Measurements from ENCODE around the gene ZCCHC24. TPM values are rescaled to one million over a fixed set of nuclear protein-coding genes. Genes with fewer than 3 reads are reported as not detected.

Gene ZCCHC24
- total RNA-seq, 2 experiments from 2014 or later = 0.67 to 0.85 TPM

GRCh38 chr10:79463578-79464496 lies 18.4 kb upstream of the ZCCHC24 start:
- intact Hi-C loops (cut with DNase I, micrococcal nuclease) = no loop called here
- ATAC-seq (ENCODE audit: poor library complexity) = no peak
- H3K4me1 Mint-ChIP-seq (ENCODE audit: low read depth) = no peaks in the 10 kb centered on the region
- ChIA-PET POLR2A (no interaction called here), CTCF (interaction anchor here (1.4 kb wide), 1 partner anchor 89 kb away, joined by 3 read pairs; no protein-coding TSS in a partner anchor)
- no peaks in the 10 kb centered on the region for H3K9me3 Mint-ChIP-seq
- no peaks in the 10 kb centered on the region for H3K9me3 ChIP-seq (ENCODE audit: control insufficient read depth in 1 of 2, insufficient read depth in 1 of 2, low read length in 2 of 2)
- H3K4me3 Mint-ChIP-seq = no peak overlapping the region
- TF ChIP-seq, protein P1, sequence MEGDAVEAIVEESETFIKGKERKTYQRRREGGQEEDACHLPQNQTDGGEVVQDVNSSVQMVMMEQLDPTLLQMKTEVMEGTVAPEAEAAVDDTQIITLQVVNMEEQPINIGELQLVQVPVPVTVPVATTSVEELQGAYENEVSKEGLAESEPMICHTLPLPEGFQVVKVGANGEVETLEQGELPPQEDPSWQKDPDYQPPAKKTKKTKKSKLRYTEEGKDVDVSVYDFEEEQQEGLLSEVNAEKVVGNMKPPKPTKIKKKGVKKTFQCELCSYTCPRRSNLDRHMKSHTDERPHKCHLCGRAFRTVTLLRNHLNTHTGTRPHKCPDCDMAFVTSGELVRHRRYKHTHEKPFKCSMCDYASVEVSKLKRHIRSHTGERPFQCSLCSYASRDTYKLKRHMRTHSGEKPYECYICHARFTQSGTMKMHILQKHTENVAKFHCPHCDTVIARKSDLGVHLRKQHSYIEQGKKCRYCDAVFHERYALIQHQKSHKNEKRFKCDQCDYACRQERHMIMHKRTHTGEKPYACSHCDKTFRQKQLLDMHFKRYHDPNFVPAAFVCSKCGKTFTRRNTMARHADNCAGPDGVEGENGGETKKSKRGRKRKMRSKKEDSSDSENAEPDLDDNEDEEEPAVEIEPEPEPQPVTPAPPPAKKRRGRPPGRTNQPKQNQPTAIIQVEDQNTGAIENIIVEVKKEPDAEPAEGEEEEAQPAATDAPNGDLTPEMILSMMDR (IDR thresholded peaks at IDR 0.05) = no peak
- no peaks in the 10 kb centered on the region for H3K27me3 ChIP-seq (ENCODE audit: control insufficient read depth in 1 of 2, insufficient read depth in 2 of 2, low read length in 2 of 2)
- H3K27ac Mint-ChIP-seq = no peak overlapping the region
- no peaks in the 10 kb centered on the region for H3K36me3 Mint-ChIP-seq (ENCODE audit: low read depth)
- no peak for DNase-seq
- peaks cover 3% of the 10 kb centered on the region for H3K4me1 ChIP-seq (ENCODE audit: insufficient read depth, low read length)
- H3K36me3 ChIP-seq (ENCODE audit: insufficient read depth, low read length) = no peaks in the 10 kb centered on the region
- H3K4me3 ChIP-seq (ENCODE audit: low read length) = no peak overlapping the region
- no peak overlapping the region for H3K27ac ChIP-seq (ENCODE audit: low read depth in 1 of 2, low read length in 2 of 2)
- peaks cover 2% of the 10 kb centered on the region for H3K27me3 Mint-ChIP-seq

- peaks cover 4% of the 10 kb centered on the region for H3K27me3 Mint-ChIP-seq
- intact Hi-C loops (cut with DNase I, micrococcal nuclease) = no loop called here
- no peak overlapping the region for H3K27ac Mint-ChIP-seq
Observed at GRCh38 chr10:79460687-79461086, 15.3 kb upstream of the ZCCHC24 start.

DNA sequence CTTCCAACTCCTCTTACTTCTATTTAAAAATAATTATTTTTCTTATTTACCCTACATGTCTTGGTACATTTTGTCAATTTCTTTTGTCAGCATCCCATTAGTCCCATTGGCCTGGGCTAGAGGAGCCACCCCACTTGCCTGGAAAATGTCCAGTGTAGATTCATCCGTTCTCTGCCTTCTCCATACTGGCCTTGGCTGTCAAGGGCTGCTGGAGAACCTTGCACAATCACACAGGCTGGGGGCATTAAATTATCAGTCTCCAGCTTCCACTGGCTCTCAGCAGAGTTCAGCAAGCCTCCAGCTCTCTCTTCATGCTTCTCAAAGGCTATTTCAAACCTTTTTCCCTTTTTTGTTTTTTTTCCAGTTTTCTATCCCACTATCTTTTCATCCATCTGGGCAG lies 13.8 kb upstream of the ZCCHC24 start:
- DNase-seq = no peak
- intact Hi-C loops (cut with DNase I, micrococcal nuclease) = no loop called here
- no peak overlapping the region for H3K4me3 ChIP-seq (ENCODE audit: low read length)

More at GRCh38 chr10:79460687-79461086, 15.3 kb upstream of the ZCCHC24 start:
- no peak for DNase-seq
- TF ChIP-seq, protein P1 (IDR thresholded peaks at IDR 0.05) = no peak
- no peak overlapping the region for H3K4me3 ChIP-seq (ENCODE audit: low read length)
- Mint-ChIP-seq H3K4me1 (ENCODE audit: low read depth) (no peaks in the 10 kb centered on the region), H3K36me3 (ENCODE audit: low read depth) (no peaks in the 10 kb centered on the region), H3K4me3 (no peak overlapping the region), H3K9me3 (no peaks in the 10 kb centered on the region)
- H3K27me3 ChIP-seq (ENCODE audit: control insufficient read depth in 1 of 2, insufficient read depth in 2 of 2, low read length in 2 of 2) = no peaks in the 10 kb centered on the region
- ChIA-PET CTCF (no interaction called here), POLR2A (no interaction called here)
- H3K27ac ChIP-seq (ENCODE audit: low read depth in 1 of 2, low read length in 2 of 2) = no peak overlapping the region
- H3K9me3 ChIP-seq (ENCODE audit: control insufficient read depth in 1 of 2, insufficient read depth in 1 of 2, low read length in 2 of 2) = no peaks in the 10 kb centered on the region
- no peak for ATAC-seq (ENCODE audit: poor library complexity)
- no peaks in the 10 kb centered on the region for H3K4me1 ChIP-seq (ENCODE audit: insufficient read depth, low read length)
- H3K36me3 ChIP-seq (ENCODE audit: insufficient read depth, low read length) = no peaks in the 10 kb centered on the region

More for the DNA sequence above, 13.8 kb upstream of the ZCCHC24 start:
- ATAC-seq (ENCODE audit: poor library complexity) = no peak
- Histone ChIP-seq H3K4me1 (ENCODE audit: insufficient read depth, low read length) (no peaks in the 10 kb centered on the region), H3K9me3 (ENCODE audit: control insufficient read depth in 1 of 2, insufficient read depth in 1 of 2, low read length in 2 of 2) (no peaks in the 10 kb centered on the region), H3K27me3 (ENCODE audit: control insufficient read depth in 1 of 2, insufficient read depth in 2 of 2, low read length in 2 of 2) (no peaks in the 10 kb centered on the region), H3K36me3 (ENCODE audit: insufficient read depth, low read length) (no peaks in the 10 kb centered on the region), H3K27ac (ENCODE audit: low read depth in 1 of 2, low read length in 2 of 2) (no peak overlapping the region)
- Mint-ChIP-seq H3K4me1 (ENCODE audit: low read depth) (no peaks in the 10 kb centered on the region), H3K9me3 (no peaks in the 10 kb centered on the region), H3K36me3 (ENCODE audit: low read depth) (no peaks in the 10 kb centered on the region), H3K4me3 (no peak overlapping the region), H3K27me3 (peaks cover 4% of the 10 kb centered on the region), H3K27ac (no peak overlapping the region)
- TF ChIP-seq, protein P1 (IDR thresholded peaks at IDR 0.05) = no peak
- ChIA-PET CTCF (no interaction called here), POLR2A (no interaction called here)

Measured in CD4-positive, alpha-beta T cell (primary cell).